Left ventricle myocardium superior (tissue), 1 donor: ENCODE results near the gene TMC6. TPM values are rescaled to one million over a fixed set of nuclear protein-coding genes. Genes with fewer than 3 reads are reported as not detected.
"Not testable (repeated sequence)": the region's sequence is repeated elsewhere in the genome, so short reads cannot be mapped to it uniquely, and the experiment has no call there.

Experiments used
- ATAC-seq: fragments of 200-7000 bp; cut with Tn5 transposase; one replicate; pipeline ENCODE4 v1.9.1; 2020; ENCODE audit warnings: mild to moderate bottlenecking, moderate library complexity
- DNase-seq: peaks from one replicate; pipeline ENCODE4 v3.0.0-alpha.2; 2020
- intact Hi-C: fragments of 100-400 bp; cut with micrococcal nuclease; formaldehyde crosslinking; loops from one replicate; pipeline ENCODE4 v1.11.0; 2022
- total RNA-seq: library from RNA; stranded (reverse); fragmentation: NEBNext Ultra II Directional; extraction: Animal tissue kit (Norgen Biotek cat#: 25700); gene quantifications from one replicate; pipeline ENCODE4 v1.2.1, GENCODE V29; 2021
- donor health status: DM: no; HTN: yes; CAD: no; lungs with severe emphysema.

Gene TMC6
- total RNA-seq, 1 donor from 2014 or later: 69.2 TPM

GRCh38 chr17:78139861-78140168 is 11.3 kb upstream of the TMC6 start:
- DNase-seq, intact Hi-C loops, ATAC-seq: not testable (repeated sequence)

GRCh38 chr17:78138204-78139060 is 9.9 kb upstream of the TMC6 start:
- DNase-seq (no peak), ATAC-seq (no peak)
- intact Hi-C loops: no loop called here

- DNase-seq: peak; percentile 34
- ATAC-seq: no peak
- intact Hi-C loops: no loop called here
These were observed 9.0 kb upstream of the TMC6 start for GRCh38 chr17:78137392-78138203.

- intact Hi-C loops: no loop called here
- ATAC-seq: no peak
- no peak for DNase-seq
These were observed 7.4 kb upstream of the TMC6 start for GRCh38 chr17:78135858-78136500.

DNA sequence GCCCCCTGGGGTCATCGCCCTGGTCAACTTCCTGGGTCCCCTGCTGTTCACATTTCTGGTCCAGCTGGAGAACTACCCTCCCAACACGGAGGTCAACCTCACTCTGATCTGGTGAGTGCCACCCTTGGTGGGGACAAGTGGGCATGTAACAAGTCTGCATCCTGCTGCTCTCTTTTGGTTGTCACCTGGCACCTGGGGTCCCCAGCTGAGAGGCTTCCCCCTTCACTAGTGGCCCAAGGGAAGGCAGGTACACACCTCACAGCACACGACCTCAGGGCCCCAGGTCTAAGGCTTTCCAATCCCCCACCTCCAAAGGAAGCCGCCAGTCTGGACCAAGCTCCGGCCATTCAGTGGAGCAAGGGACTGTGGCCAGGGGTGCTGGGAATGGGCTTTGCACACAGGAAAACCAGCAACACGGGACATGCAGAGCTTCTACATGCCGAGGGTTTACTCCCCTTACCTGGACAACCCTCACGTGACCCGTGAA is 6.4 kb upstream of the TMC6 start:
- ATAC-seq (no peak), DNase-seq (no peak)
- intact Hi-C loops: no loop called here

DNA sequence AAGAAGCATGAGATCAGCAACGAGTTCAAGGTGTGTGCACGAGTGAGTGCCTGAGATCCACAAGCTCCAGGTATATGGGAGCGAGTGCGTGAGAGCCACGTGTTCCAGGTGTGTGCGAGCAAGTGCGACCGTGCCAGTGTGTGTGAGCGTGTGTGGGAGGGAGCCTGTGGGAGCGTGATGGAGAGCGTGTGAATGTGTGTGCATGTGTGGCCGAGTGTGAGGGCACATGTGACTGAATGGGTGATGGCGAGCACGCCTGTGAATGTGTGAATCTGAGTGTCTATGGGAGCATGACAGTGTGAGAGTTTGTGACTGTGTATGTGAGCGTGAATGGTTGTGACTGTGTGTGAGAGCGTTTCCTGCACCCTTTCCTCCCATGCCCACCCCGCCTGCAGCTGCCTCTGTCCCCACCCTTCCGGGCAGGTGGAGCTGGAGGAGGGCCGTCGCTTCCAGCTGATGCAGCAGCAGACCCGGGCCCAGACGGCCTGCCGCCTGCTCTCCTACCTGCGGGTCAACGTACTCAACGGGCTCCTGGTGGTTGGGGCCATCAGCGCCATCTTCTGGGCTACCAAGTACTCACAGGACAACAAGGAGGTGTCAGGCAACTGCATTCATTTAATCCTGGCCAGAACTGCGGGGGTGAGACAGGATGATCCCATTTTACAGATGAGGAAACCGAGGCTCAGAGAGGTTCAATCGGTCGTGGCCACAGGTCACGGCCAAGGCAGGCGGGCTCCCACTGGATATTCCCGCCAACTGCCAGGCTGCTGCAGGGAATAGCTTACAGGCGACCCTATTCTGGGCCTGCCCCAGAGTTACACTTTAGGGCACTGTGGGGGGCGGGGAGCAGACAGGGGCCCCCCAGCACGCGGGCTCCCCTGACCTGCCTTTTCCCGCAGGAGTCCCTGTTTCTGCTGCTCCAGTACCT is 5.7 kb upstream of the TMC6 start:
- DNase-seq: peak; percentile 67
- intact Hi-C loops: no loop called here
- ATAC-seq: peak; percentile 16

DNA sequence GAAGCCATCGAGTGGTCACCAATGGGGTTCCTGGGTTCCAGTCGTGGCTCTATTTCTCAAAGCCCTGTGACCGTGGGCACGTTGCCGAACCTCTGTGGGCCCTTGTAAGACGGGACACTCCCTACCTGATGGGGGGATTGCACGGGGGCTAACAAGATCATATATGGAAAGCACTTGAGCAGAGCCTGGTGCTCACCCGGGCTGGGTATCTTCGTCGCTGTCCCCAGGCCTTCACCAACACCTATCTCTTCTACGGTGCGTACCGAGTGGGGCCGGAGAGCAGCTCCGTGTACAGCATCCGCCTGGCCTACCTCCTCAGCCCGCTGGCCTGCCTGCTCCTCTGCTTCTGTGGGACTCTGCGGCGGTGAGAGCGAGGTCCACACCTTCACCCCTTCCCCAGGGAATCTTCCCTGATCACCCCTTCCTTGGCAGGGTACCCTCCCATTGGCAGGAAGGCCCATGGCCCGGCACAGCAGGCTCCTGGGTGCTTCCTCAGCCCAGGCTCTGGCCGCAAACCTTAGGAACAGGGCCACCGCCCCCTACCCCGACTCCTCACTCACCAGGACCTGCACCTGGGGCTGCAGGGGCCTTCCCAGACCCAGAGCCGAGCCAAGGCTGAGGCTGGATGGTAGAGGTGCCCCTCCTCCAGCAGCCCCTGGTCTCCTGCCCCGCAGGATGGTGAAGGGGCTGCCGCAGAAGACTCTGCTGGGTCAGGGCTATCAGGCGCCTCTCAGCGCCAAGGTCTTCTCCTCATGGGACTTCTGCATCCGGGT is 4.8 kb upstream of the TMC6 start:
- no peak for ATAC-seq
- no peak for DNase-seq
- intact Hi-C loops: no loop called here

DNA sequence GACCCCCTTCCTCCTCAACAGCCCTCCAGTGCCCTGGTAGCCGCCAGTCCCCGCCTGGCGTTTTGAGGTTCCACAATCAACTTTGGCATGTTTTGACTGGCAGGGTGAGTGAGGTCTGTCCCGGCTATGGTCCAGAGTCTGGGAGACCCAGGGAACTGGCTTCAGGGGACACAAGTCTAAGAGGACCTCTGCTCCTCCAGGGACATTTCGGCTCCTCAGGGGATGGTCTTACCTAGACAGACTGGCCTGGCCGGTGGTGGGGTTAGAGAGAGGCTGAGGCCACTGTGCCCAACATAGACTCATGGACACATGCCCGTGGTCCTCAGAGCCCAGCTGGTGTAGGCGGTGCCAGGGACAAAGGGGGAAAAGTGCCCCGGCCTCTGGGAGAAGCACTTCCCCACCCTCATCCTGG is 4.2 kb upstream of the TMC6 start:
- no peak for ATAC-seq
- DNase-seq: no peak
- intact Hi-C loops: no loop called here

DNA sequence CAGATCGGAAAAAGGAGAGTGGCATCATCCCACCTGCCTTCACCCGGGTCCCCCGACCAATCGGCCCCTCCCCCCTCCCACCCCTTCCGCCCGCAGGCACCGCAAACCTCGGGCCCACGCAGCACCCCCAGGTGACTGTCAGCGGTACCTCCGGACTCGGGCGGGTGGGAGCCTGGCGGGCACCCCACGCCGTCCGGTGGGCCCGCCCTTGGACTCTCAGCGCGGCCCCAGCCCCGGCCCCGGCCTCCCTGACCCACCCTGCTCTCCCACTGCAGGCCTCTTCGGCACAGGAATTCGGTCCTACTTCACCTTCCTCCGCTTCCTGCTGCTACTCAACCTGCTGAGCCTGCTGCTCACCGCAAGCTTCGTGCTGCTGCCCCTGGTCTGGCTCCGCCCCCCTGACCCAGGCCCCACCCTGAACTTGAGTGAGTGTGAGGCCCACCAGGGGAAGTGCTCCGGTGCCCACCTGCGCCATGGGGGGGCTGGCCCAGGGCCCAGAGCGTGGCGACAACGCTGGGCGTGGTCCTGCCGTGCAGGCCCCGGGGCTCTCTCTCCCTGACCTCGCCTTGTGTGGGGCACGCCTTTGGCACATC is 3.6 kb upstream of the TMC6 start:
- intact Hi-C loops: no loop called here
- DNase-seq (peak; percentile 39), ATAC-seq (no peak)

- DNase-seq (peak; percentile 40), ATAC-seq (no peak)
- intact Hi-C loops: no loop called here
These were observed 2.9 kb upstream of the TMC6 start for GRCh38 chr17:78131172-78132083.

DNA sequence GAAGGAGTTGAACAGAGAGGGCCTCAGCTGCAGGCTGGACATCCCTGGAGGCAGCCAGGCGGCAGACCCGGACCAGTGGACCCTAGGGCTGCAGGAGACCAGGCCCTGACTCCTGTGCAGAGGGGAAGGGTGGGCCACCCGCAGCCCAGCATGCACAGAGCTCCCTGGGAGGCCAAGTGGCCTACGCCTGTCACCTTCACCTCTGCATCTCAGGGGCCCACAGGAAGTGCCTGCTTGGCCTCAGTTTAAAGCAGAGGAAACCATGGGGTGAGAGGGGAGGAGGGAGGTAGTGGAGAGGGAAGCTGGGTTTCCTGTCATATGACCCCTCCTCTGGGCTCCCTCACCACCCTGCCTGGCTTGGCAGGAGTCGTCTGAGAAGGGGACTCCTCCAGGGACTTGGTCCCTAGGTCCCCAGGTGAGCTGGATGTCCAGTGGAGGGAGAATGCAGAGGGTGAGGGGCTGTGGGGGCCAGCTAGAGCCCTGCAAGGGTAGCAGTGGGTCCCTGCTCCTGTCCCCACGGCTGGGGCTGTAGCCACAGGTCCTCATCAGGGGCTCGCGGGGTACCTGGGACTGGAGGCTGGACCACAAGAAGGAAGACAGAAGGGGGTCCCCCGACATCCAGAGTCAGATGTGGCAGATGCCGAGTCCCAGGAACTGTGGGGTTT is 2.0 kb upstream of the TMC6 start, which contains the start of gene TMC8:
Gene TMC8, plus strand, starts transcription at position 335 of the 665 bp plus-strand sequence. CDS start 818 bp downstream, outside the sequence.
- intact Hi-C loops: no loop called here
- ATAC-seq: no peak
- DNase-seq: peak; percentile 53

GRCh38 chr17:78130090-78130436 is 1.5 kb upstream of the TMC6 start:
- no peak for DNase-seq
- intact Hi-C loops: no loop called here
- ATAC-seq: no peak

GRCh38 chr17:78129351-78130089 is 965 bp upstream of the TMC6 start:
- DNase-seq: no peak
- no peak for ATAC-seq
- intact Hi-C loops: no loop called here

DNA sequence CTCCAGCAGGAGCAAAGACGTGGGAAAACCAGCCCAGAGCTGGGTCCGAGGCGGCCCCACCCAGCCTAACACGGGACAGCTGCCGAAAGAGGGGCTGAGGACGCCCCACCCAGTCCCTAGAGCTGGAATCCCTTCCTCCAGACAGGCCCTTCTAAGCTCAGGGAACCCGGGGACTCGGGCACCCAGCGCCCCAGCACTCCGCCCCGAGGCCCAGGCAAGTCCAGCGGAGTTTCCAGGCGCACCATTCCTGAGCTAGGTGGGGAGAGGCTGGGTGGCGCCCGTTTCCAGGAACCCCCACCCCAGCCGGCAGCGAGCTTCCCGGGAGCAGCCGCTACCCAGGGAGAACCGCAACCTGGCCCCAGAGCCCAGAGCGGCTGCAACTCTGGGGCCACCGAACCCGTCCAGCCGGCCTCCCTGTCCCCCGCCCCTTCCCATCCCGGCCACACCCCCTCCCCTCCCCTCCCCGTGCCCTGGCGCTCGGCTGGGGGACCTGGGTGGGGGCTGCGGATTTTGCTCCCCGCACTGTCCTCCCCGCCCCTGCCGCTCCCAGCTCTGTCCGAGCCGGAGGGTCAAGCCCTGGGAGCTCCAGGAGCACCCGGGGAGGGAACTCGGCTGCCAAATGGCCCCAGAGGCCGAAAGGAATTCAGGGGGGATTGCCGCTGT is 536 bp downstream of the TMC6 start:
- peak; percentile 61 for DNase-seq
- peak; percentile 44 for ATAC-seq
- intact Hi-C loops: no loop called here
